Stimulated activated CD4-positive, alpha-beta T cell treated with anti-CD3 and anti-CD28 coated beads, Interleukin-15, amount 100 ng/mL, for 48 hours (primary cell): Measurements from ENCODE around the gene EED.
"Not testable (repeated sequence)": the region's sequence is repeated elsewhere in the genome, so short reads cannot be mapped to it uniquely, and the experiment has no call there.

ENCODE experiments used
- DNase-seq, 2 donors: peaks; one replicate each; pipeline ENCODE4 v3.0.0-alpha.2; 2020; ENCODE audit warnings: low read depth in 2 of 2

EED gene

DNA sequence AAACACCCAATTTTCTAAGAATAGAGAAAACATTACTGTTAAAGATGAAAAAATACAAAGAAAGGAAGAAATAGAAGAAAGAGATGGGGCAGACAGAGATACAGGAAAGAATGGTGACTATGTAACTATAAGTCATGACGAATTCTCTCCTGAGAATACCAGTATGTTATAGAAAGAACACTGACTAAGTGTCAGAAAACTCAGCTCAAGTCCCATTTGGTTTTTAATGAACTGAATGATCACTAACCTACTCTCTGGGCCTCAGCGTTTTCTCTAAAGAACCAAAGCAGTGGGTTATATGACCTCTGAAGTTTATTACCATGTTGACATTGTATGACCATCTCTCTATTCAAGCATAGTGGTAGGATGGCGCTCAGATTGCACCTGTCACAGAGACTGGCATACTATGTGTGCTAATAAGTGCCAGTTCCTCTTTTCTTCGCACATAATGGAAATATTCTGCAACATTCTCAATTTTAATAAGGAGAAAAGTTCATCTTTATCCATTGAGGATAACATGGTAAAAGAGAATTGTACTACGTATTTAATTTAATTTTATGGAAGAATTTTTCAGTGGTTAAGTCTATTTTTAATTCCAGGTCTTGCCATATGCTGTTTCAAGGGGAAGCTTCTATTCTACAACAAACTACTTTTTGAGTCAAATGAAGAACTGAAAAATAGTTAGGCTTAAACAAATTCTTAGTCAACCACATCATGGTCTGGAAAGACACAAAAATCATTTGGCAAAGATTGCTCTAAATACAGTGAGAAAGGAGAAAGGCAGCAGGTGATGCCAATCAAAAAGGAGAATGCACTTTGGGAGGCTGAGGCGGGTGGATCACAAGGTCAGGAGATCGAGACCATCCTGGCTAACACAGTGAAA lies 25.0 kb upstream of the EED start:
- no peak for DNase-seq

DNA sequence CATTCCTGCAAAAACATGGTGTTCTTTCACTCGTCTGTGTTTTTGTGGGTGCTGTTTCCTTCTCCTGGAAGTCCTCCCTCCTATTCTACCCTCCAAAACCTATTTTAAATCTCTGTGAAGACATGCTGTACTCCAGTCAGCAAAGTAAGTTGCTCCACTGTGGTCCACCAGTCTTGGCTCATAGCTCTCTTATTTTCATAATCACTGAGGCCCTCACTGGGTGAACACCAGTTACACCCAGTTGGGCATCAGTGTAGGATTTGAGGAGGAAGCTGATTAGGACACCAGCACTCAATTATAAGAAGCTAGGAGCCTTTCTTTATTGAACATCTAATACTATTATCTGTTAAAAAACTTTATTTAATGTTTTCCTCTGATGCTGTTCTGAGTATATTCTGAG lies 23.9 kb upstream of the EED start:
- no peak for DNase-seq

- no peak for DNase-seq
Observed at GRCh38 chr11:86222081-86222480, 22.5 kb upstream of the EED start.

GRCh38 chr11:86224575-86224974 lies 20.0 kb upstream of the EED start:
- not testable (repeated sequence) for DNase-seq

DNA sequence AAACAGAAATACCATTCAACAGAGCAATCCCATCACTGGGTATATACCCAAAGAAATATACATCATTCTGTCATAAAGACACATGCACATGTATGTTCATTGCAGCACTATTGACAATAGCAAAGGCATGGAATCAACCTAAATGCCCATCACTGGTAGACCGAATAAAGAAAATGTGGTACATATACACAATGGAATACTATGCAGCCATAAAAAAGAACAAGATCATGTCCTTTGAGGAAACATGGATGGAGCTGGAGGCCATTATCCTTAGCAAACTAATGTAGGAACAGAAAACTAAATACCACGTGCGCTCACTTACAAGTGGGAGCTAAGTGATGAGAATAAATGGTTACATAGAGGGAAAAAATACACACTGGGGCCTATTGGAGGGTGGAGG lies 19.2 kb upstream of the EED start:
- DNase-seq: not testable (repeated sequence)

DNA sequence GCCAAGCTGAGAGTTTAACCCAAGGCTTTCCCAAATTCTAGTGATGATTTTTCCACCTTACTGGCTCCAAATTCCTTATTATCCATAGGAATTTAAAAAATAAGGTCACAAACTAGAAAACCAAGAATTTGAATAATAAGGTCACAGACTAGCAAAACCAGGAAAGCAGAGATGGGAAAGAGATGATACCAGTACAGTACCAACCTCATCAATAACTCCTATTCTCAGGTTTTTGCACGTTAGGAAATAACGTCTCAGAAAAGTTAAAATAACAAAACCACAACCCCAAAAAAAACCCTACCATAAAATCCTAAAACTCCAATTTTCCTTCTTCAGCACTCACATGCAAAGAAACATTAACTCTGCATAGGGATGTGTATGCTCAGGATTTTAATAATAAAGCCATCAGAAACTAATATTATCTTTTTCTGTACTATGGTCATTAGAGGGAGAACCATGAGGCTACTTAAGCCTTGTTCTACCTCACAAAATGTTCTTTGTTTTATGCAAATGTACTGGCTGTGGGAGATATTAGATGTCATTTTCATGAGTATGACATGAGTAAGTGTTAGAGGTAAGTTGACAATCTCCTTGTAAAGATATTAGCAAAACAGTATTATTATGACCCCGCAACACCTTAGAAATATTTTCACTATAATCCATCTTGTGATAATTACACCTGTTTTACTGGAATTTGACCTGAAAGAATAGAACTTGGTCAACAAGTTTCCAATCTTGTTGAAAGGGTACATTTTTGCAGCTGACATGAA lies 16.1 kb upstream of the EED start:
- DNase-seq: no peak

- peak; percentile 50 to 51 for DNase-seq
Observed at GRCh38 chr11:86229039-86229330, 15.6 kb upstream of the EED start.

- no peak for DNase-seq
Observed at GRCh38 chr11:86230179-86230804, 14.3 kb upstream of the EED start.

DNA sequence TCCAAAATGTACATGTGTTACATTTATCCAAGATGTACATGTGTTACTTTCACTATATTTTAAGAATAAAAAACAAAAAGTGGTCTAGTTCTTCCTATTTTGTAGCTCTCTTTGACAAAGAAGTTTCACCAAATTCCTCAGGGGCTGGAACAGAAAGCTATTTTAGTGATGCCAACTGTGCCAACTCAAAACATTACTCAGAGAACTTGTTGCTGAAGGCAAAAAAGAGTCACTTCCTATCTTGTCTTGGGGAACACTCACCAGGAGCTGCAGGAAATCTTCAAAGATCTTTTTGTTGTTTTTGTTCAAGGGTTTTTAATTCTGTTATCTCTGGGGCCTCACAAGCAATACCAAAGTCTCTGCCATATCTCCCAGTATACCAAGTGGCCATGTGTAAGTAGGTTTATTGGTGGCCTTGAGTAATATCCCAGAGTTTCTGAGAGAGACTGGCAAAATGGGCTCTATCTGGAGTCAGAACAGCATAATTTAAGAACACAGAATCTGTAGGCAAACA lies 13.6 kb upstream of the EED start:
- no peak for DNase-seq

- DNase-seq: no peak
Observed at GRCh38 chr11:86232556-86232955, 12.0 kb upstream of the EED start.

DNA sequence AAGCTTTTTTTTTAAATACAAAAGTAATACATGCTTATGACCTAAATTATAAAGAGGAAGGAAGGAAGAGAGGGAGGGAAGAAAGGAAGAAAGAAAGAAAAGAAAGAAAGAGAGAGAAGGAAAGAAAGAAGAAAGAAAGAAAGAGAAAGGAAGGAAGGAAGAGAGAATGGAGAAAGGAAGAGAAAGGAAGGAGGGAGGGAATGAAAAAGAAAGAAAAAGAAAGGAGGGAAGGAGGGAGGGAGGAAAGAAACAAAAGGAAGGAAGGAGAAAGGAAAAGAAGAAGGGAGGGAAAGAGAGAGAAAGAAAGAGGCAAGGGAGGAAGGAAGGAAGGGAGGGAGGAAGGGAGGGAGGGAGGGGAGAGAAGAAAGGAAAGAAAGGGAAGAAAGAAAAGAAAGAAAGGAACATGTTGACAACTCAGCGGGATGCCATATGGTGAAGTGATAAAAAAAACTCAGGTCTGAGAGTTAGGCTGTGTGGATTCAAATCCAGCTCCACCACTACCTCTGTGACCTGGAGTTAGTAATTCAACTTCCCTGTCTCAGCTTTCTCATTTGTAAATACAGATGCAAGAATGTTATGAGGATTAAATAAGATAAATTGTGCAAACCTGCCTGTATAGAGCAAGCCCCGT lies 9.6 kb upstream of the EED start:
- DNase-seq: no peak

DNA sequence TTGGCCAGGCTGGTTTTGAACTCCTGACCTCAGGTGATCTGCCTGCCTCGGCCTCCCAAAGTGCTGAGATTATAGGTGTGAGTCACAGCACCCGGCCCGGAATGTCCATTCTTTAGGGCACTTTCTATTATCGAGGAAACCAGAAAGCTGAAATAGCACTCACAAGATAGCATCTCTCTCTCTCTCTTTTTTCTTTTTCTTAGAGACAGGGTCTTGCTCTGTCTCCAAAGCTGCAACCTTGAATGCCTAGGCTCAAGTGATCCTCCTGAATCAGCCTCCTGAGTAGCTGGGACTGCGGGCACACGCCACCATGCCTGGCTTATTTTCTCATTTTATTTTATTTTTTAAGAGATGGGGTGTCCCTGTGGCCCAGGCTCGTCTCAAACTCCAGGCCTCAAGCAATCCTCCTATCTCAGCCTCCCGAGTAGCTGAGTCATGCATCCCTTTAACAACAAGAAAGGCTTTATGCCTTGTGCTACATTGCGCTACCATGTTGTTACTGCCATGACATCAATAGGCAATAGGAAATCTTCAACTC lies 7.2 kb upstream of the EED start:
- DNase-seq: no peak

- DNase-seq: no peak
Observed at GRCh38 chr11:86240164-86240563, 4.4 kb upstream of the EED start.

DNA sequence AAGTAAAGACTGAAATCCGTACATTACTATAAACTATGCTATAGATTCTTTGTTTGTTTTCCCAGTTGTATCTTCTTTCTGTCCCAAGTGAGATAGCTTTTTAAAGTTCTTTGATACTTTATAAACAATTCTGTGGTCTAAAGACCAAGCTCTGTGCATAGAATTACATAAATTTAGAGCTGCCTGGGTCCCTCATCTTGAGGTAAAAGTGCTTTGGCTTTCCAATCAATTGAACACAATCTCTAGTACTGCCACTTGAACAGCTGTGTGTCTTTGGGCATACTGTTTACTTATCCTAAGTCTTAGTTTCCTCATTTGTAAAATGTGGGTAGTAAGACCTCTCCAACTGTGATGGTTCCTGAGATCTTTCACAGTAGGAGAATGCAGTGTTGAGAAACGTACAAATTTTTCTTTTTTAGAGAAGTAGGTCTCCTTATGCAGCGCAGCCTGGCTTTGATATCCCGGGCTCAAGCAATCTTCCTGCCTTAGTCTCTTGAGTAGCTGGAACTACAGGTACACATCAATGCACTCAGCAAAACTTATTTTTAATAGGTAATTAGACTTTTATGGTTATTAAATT lies 2.5 kb upstream of the EED start:
- no peak for DNase-seq

DNA sequence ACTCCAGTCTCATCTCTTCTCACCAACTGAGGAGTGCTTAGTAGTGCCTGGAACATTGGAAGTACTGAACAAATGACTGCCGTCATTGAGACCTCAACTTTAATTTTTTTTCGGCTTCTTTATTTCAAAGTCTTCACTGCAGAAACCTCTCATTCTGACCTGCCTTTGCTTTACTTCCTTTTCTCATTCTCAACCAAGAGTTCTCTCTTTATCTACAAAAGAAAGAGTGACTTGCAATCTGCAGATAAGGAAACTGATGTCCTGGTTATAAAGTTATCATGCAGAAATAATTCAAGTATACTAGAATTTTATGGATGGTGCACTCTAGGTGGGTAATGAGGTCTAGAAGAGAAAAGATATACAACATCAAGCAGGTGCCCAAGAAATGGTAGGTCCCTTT lies 1.2 kb upstream of the EED start:
- DNase-seq: no peak

GRCh38 chr11:86244063-86244521 lies 461 bp upstream of the EED start:
- peak; percentile 78 to 85 for DNase-seq

- no peak for DNase-seq
Observed at GRCh38 chr11:86245369-86246292, 1.1 kb downstream of the EED start.

DNA sequence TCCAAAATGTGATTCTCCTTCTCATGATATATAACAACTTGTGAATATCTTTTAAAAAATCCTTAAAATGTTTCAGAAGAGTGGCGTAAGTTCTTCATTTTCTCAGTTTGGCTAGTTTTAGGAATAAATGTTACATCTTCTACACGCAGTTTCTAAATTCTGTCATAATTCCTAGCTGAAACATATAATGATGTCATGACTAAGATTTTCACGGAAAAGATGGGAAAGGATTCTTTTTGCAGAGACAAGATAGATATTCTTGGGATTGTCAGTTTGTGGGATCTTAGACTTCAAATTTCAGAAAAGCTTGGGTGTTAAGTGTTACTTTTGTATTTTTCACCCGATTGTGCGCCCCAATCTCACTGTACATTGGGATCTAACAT lies 1.7 kb downstream of the EED start:
- DNase-seq: no peak

DNA sequence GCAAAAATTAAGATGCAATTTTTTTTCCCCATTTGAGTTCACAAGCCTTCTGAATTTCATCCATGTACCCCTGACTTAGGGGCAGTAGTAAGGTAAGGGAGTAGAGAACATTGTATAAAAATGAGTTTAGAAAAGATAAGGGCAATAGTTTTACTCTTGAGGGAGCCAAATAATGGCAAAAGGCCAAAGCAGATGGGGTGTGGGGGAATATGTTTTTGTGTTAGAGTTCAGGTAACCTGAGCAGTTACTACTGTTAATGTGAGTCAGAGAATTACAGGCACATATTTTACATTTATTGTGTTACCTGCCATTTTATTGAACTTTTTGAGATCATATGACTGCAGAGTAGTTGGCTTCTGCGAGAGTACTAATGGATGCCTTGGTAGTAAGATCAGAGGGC lies 3.1 kb downstream of the EED start:
- no peak for DNase-seq

GRCh38 chr11:86248609-86249008 lies 4.1 kb downstream of the EED start:
- no peak for DNase-seq
